Esophagus muscularis mucosa (tissue), 4 donors: ENCODE measurements around the gene PTPRK. TPM values are rescaled to one million over a fixed set of nuclear protein-coding genes. Genes with fewer than 3 reads are reported as not detected.

Source experiments
- DNase-seq: peaks from one replicate; pipeline ENCODE4 v3.0.0-alpha.2; 2017; ENCODE audit errors: extremely low spot score
- H3K27ac ChIP-seq, 4 donors: fragments of 200-600 bp; sonication (generic); replicated peaks in 1 of 4; 1 replicate in 3 of 4; 2 replicates in 1 of 4; pipeline ENCODE4 v1.5.1; 2016 to 2019; ENCODE audit warnings: mild to moderate bottlenecking in 1 of 4
- H3K27me3 ChIP-seq, 4 donors: fragments of 200-600 bp; sonication (generic); one replicate each; pipeline versions ENCODE4 v1.5.1 to v1.6.0; 2016 to 2019
- H3K36me3 ChIP-seq, 4 donors: fragments of 200-600 bp; sonication (generic); one replicate each; pipeline ENCODE4 v1.5.1; 2016 to 2019
- H3K4me1 ChIP-seq, 4 donors: fragments of 200-600 bp; sonication (generic); one replicate each; pipeline ENCODE4 v1.5.1; 2016 to 2019
- H3K4me3 ChIP-seq, 4 donors: fragments of 200-600 bp; sonication (generic); 1 replicate in 2 of 4; 2 replicates in 2 of 4; pipeline ENCODE4 v1.5.1; 2016 to 2019; ENCODE audit warnings: mild to moderate bottlenecking in 4 of 4, moderate library complexity in 1 of 4
- H3K9me3 ChIP-seq, 4 donors: fragments of 200-600 bp; sonication (generic); 1 replicate in 3 of 4; 2 replicates in 1 of 4; pipeline ENCODE4 v1.5.1; 2016 to 2019
- EP300 ChIP-seq: sonication (generic); formaldehyde crosslinking; IDR thresholded peaks from one replicate; pipeline ENCODE4 v1.6.1; 2017; ENCODE audit warnings: antibody characterized with exemption
- POLR2A ChIP-seq: fragments of 450-650 bp; IDR thresholded peaks from one replicate; pipeline ENCODE4 v1.6.1; 2017; ENCODE audit warnings: antibody characterized with exemption, moderate library complexity, mild to moderate bottlenecking, low read depth
- POLR2AphosphoS5 ChIP-seq, 2 donors: sonication (generic); formaldehyde crosslinking; IDR thresholded peaks; one replicate each; pipeline ENCODE4 v1.6.1; 2017; ENCODE audit warnings: antibody characterized with exemption in 2 of 2
- WGBS: methylation state at CpG from one replicate; pipeline ENCODE4 v1.1.5; 2018; 5-methylcytosine and 5-hydroxymethylcytosine counted together
- intact Hi-C: fragments of 100-400 bp; cut with DNase I; formaldehyde crosslinking; loops from one replicate; pipeline ENCODE4 v1.15.1; 2023
- total RNA-seq, 4 donors: library from RNA; depleted of rRNA; stranded (reverse); fragments of >200 nt; gene quantifications; one replicate each; pipeline versions ENCODE4 v1.1.0 to v1.2.1, GENCODE V29; 2016
- TF ChIP-seq, protein P1 (sequence below), 3 experiments: fragments of 200-600 bp in 2 of 3; fragments of 450-650 bp in 1 of 3; sonication (generic) in 2 of 3; IDR thresholded peaks; one replicate each; pipeline ENCODE4 v1.5.1; 2017 to 2019; ENCODE audit warnings: antibody characterized with exemption in 3 of 3, mild to moderate bottlenecking in 2 of 3, moderate library complexity in 1 of 3

The PTPRK gene
- total RNA-seq, 4 donors from 2014 or later: 36.8 to 53.1 (median 43.8) TPM

DNA sequence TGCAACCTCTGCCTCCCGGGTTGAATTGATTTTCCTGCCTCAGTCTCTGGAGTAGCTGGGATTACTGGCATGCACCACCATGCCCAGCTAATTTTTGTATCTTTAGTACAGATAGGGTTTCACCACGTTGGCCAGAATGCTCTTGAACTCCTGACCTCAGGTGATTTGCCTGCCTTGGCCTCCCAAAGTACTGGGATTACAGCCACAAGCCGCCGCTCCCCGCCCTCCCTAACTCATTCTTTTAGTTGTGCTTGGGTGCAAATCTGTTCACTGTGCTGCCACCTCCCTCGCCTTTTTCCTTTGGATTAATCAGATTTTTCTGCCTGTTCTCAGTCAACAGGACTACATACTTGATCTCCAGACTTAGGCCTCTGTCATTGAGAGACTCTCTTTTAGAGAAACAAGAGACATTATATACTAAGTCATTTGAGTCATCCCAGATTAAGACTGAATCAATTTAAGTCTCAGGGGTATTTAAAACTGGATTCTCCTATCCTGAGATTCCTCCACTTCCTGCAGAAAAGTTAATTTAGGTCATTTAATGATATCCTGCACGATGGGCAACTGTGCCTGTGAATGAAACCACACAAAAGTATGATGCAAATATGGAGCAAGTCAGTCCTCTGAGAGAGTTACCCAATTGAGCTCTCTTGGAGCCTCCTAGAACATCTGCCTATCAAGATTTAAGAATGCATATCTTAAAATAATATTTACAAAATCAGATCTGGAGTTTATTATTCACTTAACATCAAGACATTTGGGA is 483.4 kb downstream of the PTPRK start:
- Histone ChIP-seq H3K27me3 (no peaks in the 10 kb centered on the region), H3K4me3 (no peak overlapping the region), H3K4me1 (no peaks in the 10 kb centered on the region), H3K27ac (no peak overlapping the region), H3K36me3 (peaks cover 0 to 2% (median 0%) of the 10 kb centered on the region in 4 donors), H3K9me3 (no peaks in the 10 kb centered on the region)
- no peak for TF ChIP-seq EP300
- no peak for TF ChIP-seq POLR2AphosphoS5 (IDR thresholded peaks at IDR 0.05)
- TF ChIP-seq POLR2A: no peak
- TF ChIP-seq, protein P1, sequence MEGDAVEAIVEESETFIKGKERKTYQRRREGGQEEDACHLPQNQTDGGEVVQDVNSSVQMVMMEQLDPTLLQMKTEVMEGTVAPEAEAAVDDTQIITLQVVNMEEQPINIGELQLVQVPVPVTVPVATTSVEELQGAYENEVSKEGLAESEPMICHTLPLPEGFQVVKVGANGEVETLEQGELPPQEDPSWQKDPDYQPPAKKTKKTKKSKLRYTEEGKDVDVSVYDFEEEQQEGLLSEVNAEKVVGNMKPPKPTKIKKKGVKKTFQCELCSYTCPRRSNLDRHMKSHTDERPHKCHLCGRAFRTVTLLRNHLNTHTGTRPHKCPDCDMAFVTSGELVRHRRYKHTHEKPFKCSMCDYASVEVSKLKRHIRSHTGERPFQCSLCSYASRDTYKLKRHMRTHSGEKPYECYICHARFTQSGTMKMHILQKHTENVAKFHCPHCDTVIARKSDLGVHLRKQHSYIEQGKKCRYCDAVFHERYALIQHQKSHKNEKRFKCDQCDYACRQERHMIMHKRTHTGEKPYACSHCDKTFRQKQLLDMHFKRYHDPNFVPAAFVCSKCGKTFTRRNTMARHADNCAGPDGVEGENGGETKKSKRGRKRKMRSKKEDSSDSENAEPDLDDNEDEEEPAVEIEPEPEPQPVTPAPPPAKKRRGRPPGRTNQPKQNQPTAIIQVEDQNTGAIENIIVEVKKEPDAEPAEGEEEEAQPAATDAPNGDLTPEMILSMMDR (IDR thresholded peaks at IDR 0.05): no peak
- intact Hi-C loops: no loop called here
- WGBS: 93% methylated on average over 7 of the region's 7 CpGs
- DNase-seq: no peak

DNA sequence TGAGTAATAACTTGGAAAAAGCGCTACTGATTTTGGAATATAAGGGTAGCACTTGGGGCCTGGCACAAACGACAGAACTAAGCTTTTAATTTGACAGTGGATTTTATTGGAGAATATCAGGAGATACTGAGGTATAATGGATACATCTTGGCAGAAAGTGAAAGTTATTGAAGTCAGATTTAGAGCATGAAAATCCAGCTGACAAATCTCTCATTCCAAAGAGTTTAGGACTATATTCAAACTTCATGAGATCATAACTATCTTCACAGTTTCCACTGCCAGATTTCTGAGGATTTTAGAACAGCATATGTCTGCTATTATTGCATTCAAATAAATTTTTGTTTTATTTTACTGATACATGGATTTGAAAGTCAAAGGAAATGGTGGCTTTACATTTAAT is 487.2 kb downstream of the PTPRK start:
- Histone ChIP-seq H3K27me3 (no peaks in the 10 kb centered on the region), H3K9me3 (no peaks in the 10 kb centered on the region), H3K4me1 (no peaks in the 10 kb centered on the region), H3K27ac (no peak overlapping the region), H3K36me3 (peaks cover 0 to 6% (median 0%) of the 10 kb centered on the region in 4 donors), H3K4me3 (no peak overlapping the region)
- no peak for DNase-seq
- intact Hi-C loops: no loop called here
- TF ChIP-seq POLR2AphosphoS5 (IDR thresholded peaks at IDR 0.05): no peak
- TF ChIP-seq EP300: no peak
- TF ChIP-seq POLR2A: no peak
- TF ChIP-seq, protein P1 (IDR thresholded peaks at IDR 0.05): no peak
- 93% methylated on average over 2 of the region's 2 CpGs for WGBS

DNA sequence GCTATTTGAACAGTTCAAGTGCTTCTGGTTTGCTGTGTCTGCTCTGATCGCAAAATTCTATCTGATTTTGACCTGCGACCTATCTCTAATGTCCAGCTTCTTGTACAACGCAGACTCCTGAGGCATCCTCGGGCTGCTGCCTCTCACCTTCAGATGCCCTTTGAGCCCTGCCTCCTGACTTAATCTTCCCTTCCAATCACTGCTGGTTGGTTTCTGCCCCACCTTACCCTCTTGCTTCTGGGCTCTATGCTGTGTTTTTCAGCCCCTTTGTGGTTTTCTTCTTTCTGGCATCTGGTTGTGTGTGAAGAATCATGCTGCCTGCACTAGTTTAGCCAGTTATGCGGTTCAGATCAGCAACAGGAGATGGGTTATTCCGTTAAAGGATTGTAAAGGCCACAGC is 488.4 kb downstream of the PTPRK start:
- Histone ChIP-seq H3K27me3 (no peaks in the 10 kb centered on the region), H3K4me1 (no peaks in the 10 kb centered on the region), H3K27ac (no peak overlapping the region), H3K9me3 (no peaks in the 10 kb centered on the region), H3K4me3 (no peak overlapping the region), H3K36me3 (peaks cover 0 to 6% (median 0%) of the 10 kb centered on the region in 4 donors)
- DNase-seq: no peak
- intact Hi-C loops: no loop called here
- TF ChIP-seq POLR2AphosphoS5 (IDR thresholded peaks at IDR 0.05): no peak
- WGBS: 89% methylated on average over 6 of the region's 6 CpGs

DNA sequence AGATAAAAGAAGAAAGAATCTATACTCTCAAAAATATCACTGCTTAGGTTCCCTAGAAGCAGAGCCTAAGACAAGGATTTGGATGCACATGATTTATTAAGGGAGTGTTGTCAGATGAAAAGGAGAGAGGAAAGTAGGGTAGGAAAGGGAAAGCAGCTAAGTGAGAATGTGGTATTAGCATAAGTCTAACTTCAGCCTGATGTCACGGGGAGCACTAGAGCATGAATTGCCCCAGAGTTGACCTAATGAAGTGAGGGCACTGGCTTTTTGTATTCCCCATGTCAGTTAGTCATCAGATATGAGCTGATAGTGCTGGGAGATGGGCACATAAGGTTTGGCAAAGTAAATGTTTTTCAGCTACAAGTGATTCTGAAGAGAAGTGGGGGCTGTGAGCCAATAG is 490.6 kb downstream of the PTPRK start:
- intact Hi-C loops: no loop called here
- Histone ChIP-seq H3K27ac (no peak overlapping the region), H3K9me3 (no peaks in the 10 kb centered on the region), H3K27me3 (no peaks in the 10 kb centered on the region), H3K4me1 (no peaks in the 10 kb centered on the region), H3K4me3 (no peak overlapping the region), H3K36me3 (peaks cover 0 to 6% (median 0%) of the 10 kb centered on the region in 4 donors)
- DNase-seq: no peak
- 95% methylated on average over 1 of the region's 1 CpG for WGBS
- TF ChIP-seq, protein P1 (IDR thresholded peaks at IDR 0.05): no peak
- no peak for TF ChIP-seq POLR2A
- TF ChIP-seq EP300: no peak
- no peak for TF ChIP-seq POLR2AphosphoS5 (IDR thresholded peaks at IDR 0.05)

DNA sequence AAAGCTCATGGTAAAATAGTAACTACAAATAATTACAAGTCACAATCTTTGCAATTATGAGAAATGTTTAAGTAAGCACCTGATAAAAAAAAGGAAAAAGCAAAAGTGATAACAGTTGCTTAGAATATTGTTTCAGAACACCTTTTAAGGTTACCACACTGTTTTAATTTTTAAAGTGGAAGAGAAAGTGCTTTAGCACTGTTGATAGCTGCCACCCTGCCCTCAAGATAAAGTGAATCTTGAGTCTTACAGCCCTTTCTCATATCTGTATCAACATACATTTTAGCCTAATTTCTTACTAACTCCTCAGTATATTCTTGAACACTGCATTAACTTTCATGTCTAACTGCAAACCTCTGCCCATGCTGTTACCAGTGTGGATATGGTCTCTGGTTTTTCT is 492.2 kb downstream of the PTPRK start:
- Histone ChIP-seq H3K4me1 (no peaks in the 10 kb centered on the region), H3K9me3 (no peaks in the 10 kb centered on the region), H3K27me3 (no peaks in the 10 kb centered on the region), H3K4me3 (no peak overlapping the region), H3K36me3 (peaks cover 0 to 6% (median 0%) of the 10 kb centered on the region in 4 donors), H3K27ac (no peak overlapping the region)
- intact Hi-C loops: no loop called here
- no peak for DNase-seq
- TF ChIP-seq, protein P1 (IDR thresholded peaks at IDR 0.05): no peak
- no peak for TF ChIP-seq POLR2AphosphoS5 (IDR thresholded peaks at IDR 0.05)
- no peak for TF ChIP-seq POLR2A
- no peak for TF ChIP-seq EP300
